A549 (cell line): ENCODE results near the gene FCGR3B.
"Not testable (repeated sequence)": the region's sequence is repeated elsewhere in the genome, so short reads cannot be mapped to it uniquely, and the experiment has no call there.

Source experiments
- BCL3 ChIP-seq: fragments of >200 bp; sonication (Bioruptor Twin); formaldehyde crosslinking; IDR thresholded peaks from 3 replicates; pipeline ENCODE4 v1.6.1; 2016
- CEBPB ChIP-seq, 2 experiments: fragments of >200 bp in 1 of 2; sonication (Bioruptor Twin) in 1 of 2; formaldehyde crosslinking in 1 of 2; IDR thresholded peaks; 2 replicates each; pipeline ENCODE4 v1.6.1; 2012 to 2016
- CTCF ChIP-seq: fragments of >200 bp; sonication (Bioruptor Twin); formaldehyde crosslinking; IDR thresholded peaks from 3 replicates; pipeline ENCODE4 v1.5.1; 2016
- ESRRA ChIP-seq: fragments of 150-350 bp; IDR thresholded peaks from 2 replicates; pipeline ENCODE4 v1.6.1; 2014; ENCODE audit warnings: mild to moderate bottlenecking, low read length, borderline replicate concordance
- HDAC2 ChIP-seq: fragments of 200-600 bp; sonication (generic); IDR thresholded peaks from 2 replicates; pipeline ENCODE4 v1.6.1; 2016
- MYC ChIP-seq: IDR thresholded peaks from 2 replicates; pipeline ENCODE4 v1.6.1; 2012; ENCODE audit warnings: mild to moderate bottlenecking, inconsistent platforms, low read length, improper control_type of control experiment, borderline replicate concordance
- POLR2A ChIP-seq: IDR thresholded peaks from 2 replicates; pipeline ENCODE4 v1.6.1; 2012; ENCODE audit warnings: mild to moderate bottlenecking, low read length
- RAD21 ChIP-seq, 2 experiments: fragments of >200 bp in 1 of 2; sonication (Bioruptor Twin) in 1 of 2; formaldehyde crosslinking in 1 of 2; IDR thresholded peaks in 1 of 2; conservative IDR thresholded peaks in 1 of 2; 2 replicates in 1 of 2; 3 replicates in 1 of 2; pipeline ENCODE4 v1.6.1; 2012 to 2018; ENCODE audit warnings: inconsistent platforms in 1 of 2
- RARB ChIP-seq: fragments of 250-450 bp; sonication (Bioruptor Pico); IDR thresholded peaks from 2 replicates; pipeline ENCODE4 v1.8.0; 2021; ENCODE audit warnings: mild to moderate bottlenecking, moderate library complexity
- RCOR1 ChIP-seq: fragments of 150-350 bp; IDR thresholded peaks from 2 replicates; pipeline ENCODE4 v1.6.1; 2014; ENCODE audit warnings: antibody characterized with exemption, low read length, low read depth
- RFX5 ChIP-seq: fragments of 450-650 bp; IDR thresholded peaks from 2 replicates; pipeline ENCODE4 v1.7.1; 2014; ENCODE audit warnings: antibody characterized with exemption, mild to moderate bottlenecking, moderate library complexity
- TF ChIP-seq, protein P1 (sequence below): fragments of >200 bp; sonication (Bioruptor Twin); formaldehyde crosslinking; IDR thresholded peaks from 2 replicates; pipeline ENCODE4 v1.6.1; 2016
- TF ChIP-seq, protein P2 (sequence below): fragments of 450-650 bp; IDR thresholded peaks from 2 replicates; pipeline ENCODE4 v1.6.1; 2014; ENCODE audit warnings: antibody characterized with exemption

DNA sequence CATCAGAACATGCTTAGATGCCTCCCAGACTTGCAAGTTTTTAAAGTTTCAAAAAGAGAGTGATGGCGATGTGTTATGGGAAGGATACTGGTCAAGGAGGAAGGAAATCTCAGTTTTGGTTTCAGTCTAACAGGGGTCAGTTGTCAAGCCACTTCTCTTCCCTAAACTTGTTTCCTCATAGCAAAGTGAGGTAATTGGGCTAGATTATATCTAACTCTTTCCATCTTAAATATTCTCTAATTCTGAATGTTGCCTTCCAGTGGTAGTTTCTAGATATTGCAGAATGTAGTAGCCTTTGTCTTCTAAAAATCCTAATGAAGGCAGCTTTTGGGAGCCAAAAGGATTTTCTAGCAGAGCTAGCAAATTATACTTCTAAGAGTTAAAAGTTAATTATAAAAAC lies 11.7 kb upstream of the FCGR3B start:
- not testable (repeated sequence) for TF ChIP-seq POLR2A; ESRRA; HDAC2; CEBPB (IDR thresholded peaks at IDR 0.05); RCOR1; CTCF; BCL3; MYC; RFX5; RARB (CRISPR knock-in tag); RAD21 (conservative IDR thresholded peaks at IDR 0.05 in 1 of 2, IDR thresholded peaks at IDR 0.05 in 1 of 2)
- TF ChIP-seq, protein P1, sequence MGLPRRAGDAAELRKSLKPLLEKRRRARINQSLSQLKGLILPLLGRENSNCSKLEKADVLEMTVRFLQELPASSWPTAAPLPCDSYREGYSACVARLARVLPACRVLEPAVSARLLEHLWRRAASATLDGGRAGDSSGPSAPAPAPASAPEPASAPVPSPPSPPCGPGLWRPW, result not testable (repeated sequence)
- TF ChIP-seq, protein P2, sequence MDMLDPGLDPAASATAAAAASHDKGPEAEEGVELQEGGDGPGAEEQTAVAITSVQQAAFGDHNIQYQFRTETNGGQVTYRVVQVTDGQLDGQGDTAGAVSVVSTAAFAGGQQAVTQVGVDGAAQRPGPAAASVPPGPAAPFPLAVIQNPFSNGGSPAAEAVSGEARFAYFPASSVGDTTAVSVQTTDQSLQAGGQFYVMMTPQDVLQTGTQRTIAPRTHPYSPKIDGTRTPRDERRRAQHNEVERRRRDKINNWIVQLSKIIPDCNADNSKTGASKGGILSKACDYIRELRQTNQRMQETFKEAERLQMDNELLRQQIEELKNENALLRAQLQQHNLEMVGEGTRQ, result not testable (repeated sequence)
